G401 (cell line): ENCODE results near the gene PDCD6IP. TPM values are rescaled to one million over a fixed set of nuclear protein-coding genes. Genes with fewer than 3 reads are reported as not detected.

Experiments used
- DNase-seq: peaks from one replicate; pipeline ENCODE4 v3.0.0-alpha.2; 2015; ENCODE audit warnings: low spot score
- in situ Hi-C: cut with HindIII; loops from 2 replicates; pipeline ENCODE4 v1.10.0; 2016; ENCODE audit warnings: low sequenced_read_pairs, mixed read lengths
- total RNA-seq: library from RNA; depleted of rRNA; stranded (reverse); fragments of >200 nt; shearing (Covaris generic); gene quantifications from 2 replicates; pipeline ENCODE4 v1.2.3, GENCODE V29; 2014

Gene PDCD6IP
- total RNA-seq, 1 experiment from 2014 or later: 85.6 TPM

- in situ Hi-C loops: loop anchor here (25.0 kb wide), 1 partner anchor 153 kb away; no protein-coding TSS in a partner anchor
- no peak for DNase-seq
Observed at GRCh38 chr3:33790091-33790490, 8.3 kb upstream of the PDCD6IP start.

DNA sequence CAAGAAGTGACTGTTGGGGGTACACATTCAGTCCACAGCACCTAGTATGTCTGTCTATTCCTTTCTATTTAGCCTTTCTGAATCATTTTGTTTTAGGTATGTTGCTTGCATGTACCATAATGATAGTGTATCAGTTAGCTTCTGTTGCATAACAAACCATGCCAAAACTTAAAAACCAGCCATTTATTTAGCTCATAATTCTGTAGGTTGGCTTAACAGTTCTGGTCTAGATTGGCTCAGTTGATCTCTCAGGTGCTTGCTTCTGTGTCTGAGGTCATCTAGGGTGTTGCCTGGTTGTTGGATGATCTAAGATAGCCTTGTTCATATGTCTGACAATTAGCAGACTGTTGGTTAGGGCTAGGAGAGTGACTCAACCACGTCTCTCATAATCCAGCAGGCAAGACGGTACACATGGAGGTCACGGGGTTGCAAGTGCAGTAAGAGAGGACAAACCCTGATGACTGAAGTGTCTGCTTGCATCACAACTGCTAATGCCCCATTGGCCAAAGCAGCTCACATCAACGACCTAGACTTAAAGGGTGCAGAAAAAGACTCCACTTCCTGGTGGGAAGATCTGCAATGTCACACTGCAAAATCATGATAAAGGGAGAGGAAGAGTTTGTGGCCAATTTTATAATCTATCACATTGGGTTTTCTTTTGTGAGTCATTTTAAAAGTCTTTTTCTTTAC lies 6.8 kb upstream of the PDCD6IP start:
- in situ Hi-C loops: loop anchor here (25.0 kb wide), 1 partner anchor 154 kb away; no protein-coding TSS in a partner anchor

DNA sequence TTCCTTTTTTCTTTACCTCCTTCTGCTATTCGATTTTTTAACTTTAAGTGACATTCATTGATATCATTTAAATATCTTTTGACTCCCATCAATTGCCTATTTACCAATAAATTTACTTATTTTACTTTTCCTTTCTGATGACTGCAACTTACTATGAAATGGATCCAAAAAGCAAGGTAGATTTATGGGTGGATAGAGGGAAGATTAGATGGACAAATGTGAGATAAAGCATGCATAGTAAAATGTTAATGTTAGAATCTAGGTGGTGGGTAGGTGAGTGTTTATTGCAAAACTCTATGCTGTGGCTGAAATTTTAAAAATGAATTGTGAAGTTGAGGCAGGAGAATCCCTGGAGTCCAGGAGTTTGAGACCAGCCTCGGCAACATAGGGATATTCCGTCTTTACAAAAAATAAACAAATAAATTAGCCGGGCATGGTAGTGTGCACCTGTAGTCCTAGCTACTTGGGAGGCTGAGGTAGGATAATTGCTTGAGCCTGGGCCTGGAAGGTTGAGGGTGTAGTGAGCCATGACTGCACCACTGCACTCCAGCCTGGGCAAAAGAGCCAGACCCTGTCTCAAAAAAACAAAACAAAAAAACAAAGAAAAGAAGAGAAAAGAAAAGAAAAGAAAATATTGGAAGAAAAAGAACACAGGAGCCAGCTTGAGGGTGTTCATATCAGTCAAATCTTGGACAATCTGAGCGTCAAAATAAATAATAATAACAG lies 6.1 kb upstream of the PDCD6IP start:
- no peak for DNase-seq
- in situ Hi-C loops: loop anchor here (25.0 kb wide), 1 partner anchor 155 kb away; no protein-coding TSS in a partner anchor

More for the DNA sequence above, 6.8 kb upstream of the PDCD6IP start:
- DNase-seq: no peak

GRCh38 chr3:33795131-33795530 lies 3.3 kb upstream of the PDCD6IP start:
- no peak for DNase-seq
- in situ Hi-C loops: loop anchor here (25.0 kb wide), 1 partner anchor 158 kb away; no protein-coding TSS in a partner anchor

- DNase-seq: no peak
- in situ Hi-C loops: loop anchor here (25.0 kb wide), 1 partner anchor 159 kb away; no protein-coding TSS in a partner anchor
Observed at GRCh38 chr3:33795856-33796536, 2.4 kb upstream of the PDCD6IP start.

DNA sequence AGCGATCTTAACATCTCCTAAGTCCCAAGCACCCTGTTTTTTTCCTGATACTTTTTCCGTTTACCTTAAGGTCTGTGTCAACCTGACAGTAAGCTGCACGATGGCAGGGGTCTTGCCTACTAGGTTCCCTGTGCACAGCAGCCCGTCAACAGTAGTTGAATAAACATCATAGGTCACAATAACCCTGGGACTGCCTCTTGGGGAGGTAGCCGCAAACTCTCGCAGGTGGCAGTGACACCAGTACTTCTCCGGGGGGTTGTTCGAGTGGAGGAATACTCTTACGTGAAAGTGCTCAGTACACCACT lies 365 bp upstream of the PDCD6IP start:
- in situ Hi-C loops: loop anchor here (25.0 kb wide), 1 partner anchor 161 kb away; no protein-coding TSS in a partner anchor
- DNase-seq: no peak

DNA sequence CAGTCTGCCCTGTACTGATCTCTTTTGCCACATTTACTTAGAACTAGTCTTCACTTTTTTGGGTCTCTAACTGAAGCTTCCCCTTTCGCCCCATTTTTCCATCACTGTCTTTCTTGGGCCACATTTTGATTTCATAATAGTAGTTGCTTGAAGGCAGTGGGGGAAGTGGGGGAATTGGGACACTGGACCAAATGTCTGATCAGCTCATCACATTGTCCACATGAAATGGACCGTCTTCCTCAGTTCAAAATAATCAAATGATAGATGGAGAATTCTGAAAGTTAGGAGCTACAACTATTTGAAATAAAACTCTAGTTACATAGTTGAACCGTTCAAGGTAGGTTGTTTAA lies 747 bp downstream of the PDCD6IP start:
- in situ Hi-C loops: loop anchor here (25.0 kb wide), 1 partner anchor 162 kb away; no protein-coding TSS in a partner anchor

DNA sequence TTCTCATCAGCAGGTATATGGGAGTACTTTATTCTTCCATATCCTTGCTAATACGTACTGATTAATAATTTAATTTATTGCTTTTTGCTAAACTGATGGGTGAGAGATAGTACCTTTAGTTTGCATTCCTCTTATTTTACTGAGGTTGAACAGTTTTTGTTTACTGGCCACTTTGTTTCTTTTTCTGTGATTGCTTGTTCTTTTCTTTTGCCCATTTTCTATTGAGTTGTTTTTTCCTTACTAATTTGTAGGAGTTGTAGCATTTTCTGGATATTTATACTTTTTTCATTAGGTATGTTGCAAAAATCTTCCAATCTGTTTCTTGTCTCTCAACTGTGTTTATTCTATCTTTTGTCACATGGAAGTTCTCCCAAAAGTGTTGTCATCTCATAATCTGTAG lies 4.8 kb downstream of the PDCD6IP start:
- in situ Hi-C loops: no loop called here
- no peak for DNase-seq

More for the DNA sequence above, 747 bp downstream of the PDCD6IP start:
- DNase-seq: no peak

DNA sequence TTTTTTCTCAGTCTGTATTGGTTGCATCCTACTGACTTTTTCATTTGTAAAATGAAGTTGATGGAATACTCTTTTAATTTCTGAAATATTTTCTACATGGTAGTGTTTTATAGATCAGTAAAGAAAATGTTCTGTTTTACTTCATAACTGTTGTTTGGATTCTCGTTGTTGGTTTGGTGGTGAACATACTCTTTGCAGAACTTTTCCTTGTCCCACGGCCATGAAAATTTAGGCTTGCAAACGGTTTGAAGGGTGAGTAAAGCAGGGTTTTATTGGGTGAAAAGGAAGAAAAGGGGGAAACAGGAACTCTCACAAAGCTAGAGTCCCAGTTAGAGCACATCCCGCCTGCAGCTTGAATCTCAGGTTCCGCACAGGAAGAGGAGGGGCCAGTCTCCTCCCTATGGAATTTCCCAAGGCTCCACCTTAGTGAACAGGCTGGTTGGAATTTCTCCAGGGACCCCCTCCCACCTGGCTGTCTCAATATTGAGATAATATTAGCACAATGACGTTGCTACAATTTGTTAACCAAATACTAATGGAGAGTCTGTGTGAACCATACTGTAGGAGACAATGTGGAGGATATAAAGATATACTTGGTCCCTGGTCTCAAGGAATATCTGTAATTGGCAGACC lies 5.6 kb downstream of the PDCD6IP start:
- in situ Hi-C loops: no loop called here
- no peak for DNase-seq

- in situ Hi-C loops: no loop called here
- DNase-seq: peak; percentile 41
Observed at GRCh38 chr3:33807191-33807590, 8.8 kb downstream of the PDCD6IP start.

DNA sequence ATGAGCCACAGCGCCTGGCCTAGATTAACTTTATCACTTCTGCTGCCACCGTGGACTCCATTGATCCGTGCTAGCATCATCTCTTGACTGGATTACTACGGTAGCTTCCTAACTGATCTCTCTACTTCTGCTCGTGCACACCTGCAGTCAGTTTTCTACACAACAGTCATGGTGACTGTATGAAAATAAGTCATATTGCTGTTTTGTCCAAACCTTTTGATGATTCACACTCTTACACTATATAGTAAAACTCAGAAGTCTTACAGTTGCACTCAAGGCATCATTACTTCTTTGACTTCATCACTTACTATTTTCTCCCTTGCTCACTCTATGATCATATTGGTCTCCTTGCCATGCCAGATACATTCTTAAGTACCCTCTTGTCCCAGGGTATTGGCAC lies 10.1 kb downstream of the PDCD6IP start:
- in situ Hi-C loops: no loop called here
- DNase-seq: no peak

GRCh38 chr3:33810545-33810944 lies 12.1 kb downstream of the PDCD6IP start:
- in situ Hi-C loops: no loop called here
- DNase-seq: no peak

GRCh38 chr3:33821989-33822388 lies 23.6 kb downstream of the PDCD6IP start:
- no peak for DNase-seq
- in situ Hi-C loops: no loop called here

- DNase-seq: no peak
- in situ Hi-C loops: no loop called here
Observed at GRCh38 chr3:33823821-33824220, 25.4 kb downstream of the PDCD6IP start.

- no peak for DNase-seq
- in situ Hi-C loops: no loop called here
Observed at GRCh38 chr3:33825111-33825510, 26.7 kb downstream of the PDCD6IP start.

DNA sequence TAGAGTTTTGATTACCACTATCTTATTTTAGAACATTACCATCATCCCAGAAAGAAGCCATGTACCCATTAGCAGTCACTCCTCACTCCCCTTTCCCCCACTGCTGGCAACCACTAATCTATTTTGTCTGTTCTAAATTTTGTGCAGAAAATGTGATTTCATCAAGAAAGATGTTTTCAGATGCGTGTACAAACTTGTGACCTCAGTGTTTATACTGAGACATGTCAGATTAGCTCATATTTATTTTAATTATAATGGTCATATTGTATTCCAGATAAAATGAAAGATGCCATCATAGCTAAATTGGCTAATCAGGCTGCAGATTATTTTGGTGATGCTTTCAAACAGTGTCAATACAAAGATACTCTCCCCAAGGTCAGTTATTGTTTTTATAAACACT lies 27.8 kb downstream of the PDCD6IP start:
- in situ Hi-C loops: no loop called here
- DNase-seq: no peak

GRCh38 chr3:33826688-33827087 lies 28.3 kb downstream of the PDCD6IP start:
- in situ Hi-C loops: no loop called here
- no peak for DNase-seq

GRCh38 chr3:33829720-33830119 lies 31.3 kb downstream of the PDCD6IP start:
- in situ Hi-C loops: no loop called here
- no peak for DNase-seq

- in situ Hi-C loops: no loop called here
- no peak for DNase-seq
Observed at GRCh38 chr3:33831053-33831452, 32.6 kb downstream of the PDCD6IP start.
